Stimulated activated CD8-positive, alpha-beta memory T cell treated with anti-CD3 and anti-CD28 coated beads, Interleukin-7, amount 100 ng/mL, for 48 hours (primary cell): ENCODE data around the gene DENND5B.

Experiments
- DNase-seq, 2 donors: peaks; one replicate each; pipeline ENCODE4 v3.0.0-alpha.2; 2020; ENCODE audit warnings: low read depth in 1 of 2; ENCODE audit errors: extremely low read depth in 1 of 2

DENND5B gene

DNA sequence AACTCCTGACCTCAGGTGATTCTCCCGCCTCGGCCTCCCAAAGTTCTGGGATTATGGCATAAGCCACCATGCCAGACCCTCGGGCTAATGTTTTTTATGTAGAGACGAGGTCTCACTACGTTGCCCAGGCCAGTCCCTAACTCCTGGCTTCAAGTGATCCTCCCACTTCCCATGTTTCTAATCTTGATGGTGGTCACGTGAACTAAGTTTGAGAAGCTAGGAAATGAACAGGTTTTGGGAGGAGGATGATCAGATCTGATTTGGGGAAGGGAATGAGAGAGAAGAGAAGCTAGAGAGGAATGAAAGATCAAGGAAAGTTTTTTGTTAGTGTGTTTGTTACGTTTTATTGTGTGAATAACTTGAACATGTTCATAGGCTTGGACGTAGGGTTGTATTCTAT lies 247.8 kb downstream of the DENND5B start:
- no peak for DNase-seq

DNA sequence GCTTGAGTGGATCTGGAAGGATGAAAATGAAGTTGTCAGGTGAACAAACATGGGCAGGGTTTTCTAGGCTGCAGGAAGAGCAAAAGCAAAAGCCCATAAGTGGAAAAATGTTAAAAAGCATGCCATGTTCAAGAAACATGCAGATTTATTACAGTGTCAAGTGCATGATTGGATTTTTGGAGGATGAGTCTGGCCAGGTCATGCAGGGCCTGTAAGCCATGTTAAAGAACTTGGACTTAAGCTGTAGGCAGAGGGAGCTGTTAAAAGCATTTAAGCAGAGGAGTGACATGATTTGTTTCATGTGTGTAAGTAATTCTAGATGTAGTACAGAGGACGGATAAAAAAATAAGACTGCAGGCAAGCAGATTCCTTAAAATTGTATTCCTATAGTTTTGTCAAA lies 248.7 kb downstream of the DENND5B start:
- no peak for DNase-seq

DNA sequence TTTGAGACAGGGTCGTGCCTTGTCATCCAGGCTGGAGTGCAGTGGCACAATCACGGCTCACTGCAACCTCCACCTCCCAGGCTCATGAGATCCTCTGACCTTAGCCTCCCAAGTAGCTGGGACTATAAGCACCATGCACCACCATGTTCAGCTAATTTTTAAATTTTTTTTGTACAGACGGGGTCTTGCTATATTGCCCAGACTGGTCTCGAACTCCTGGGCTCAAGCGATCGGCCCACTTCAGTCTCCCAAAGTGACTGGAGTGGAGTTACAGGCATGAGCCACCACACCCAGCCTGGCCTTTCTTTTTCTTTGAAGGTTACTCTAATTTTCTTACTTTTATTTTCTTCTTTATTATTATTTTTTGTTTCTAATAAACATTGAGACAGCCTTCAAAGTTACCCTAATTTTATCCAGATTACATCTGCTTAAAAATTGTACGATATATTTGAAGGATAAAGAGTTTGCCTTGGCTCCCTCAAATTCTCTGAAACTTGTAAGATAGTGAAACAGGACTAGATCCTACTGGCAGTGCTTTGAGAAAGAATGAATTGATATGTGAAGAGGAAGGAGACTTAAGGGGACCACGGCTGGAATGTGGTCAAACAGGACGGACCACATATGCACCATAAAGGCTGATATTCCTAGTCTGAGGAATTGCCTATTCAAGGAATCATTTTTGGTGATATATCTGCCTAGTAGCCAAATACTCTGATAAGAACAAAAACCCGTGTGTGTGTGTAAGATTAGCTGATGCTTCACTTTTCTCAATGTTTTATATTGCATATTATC lies 250.9 kb downstream of the DENND5B start:
- DNase-seq, result no peak

DNA sequence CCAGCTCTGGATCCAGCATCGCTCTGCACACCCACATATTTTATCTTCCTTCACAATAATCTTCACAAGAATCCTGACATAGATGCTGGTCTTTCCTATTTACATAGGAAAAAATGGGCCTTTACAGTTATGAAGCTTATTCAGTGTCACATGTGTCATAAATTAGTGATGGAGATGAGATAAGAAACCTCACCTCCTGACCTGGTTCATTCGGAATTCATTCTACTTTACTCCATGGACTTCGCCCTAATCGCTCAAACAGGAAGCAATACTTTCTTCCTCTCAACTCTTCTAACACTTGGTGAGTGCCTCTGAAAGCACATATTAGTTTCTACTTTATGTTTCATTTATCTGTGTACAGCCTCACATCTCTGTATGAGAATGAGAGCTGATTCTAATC lies 253.0 kb downstream of the DENND5B start:
- DNase-seq, result no peak
